Peyer's patch (tissue), 4 donors: ENCODE data around the gene CDH12.

Experiments used
- CTCF ChIP-seq, 6 experiments: fragments of 450-650 bp in 4 of 6; fragments of 200-600 bp in 2 of 6; sonication (generic) in 1 of 6; IDR thresholded peaks; one replicate each; pipeline ENCODE4 v1.5.1; 2017 to 2019; ENCODE audit warnings: antibody characterized with exemption in 6 of 6, mild to moderate bottlenecking in 3 of 6, moderate library complexity in 1 of 6
- POLR2A ChIP-seq, 2 donors: fragments of 450-650 bp; IDR thresholded peaks; one replicate each; pipeline ENCODE4 v1.5.1; 2017; ENCODE audit warnings: antibody characterized with exemption in 2 of 2, mild to moderate bottlenecking in 2 of 2, moderate library complexity in 2 of 2

- TF ChIP-seq CTCF (IDR thresholded peaks at IDR 0.05) (no peak), POLR2A (IDR thresholded peaks at IDR 0.05) (no peak)
Observed at GRCh38 chr5:22776285-22776684, 76.9 kb downstream of the CDH12 start.
